K562 (cell line): ENCODE results near the gene GATAD2B. TPM values are rescaled to one million over a fixed set of nuclear protein-coding genes. Genes with fewer than 3 reads are reported as not detected.

Experiments used
- BRD4 ChIP-seq: fragments of 200-600 bp; sonication (generic); IDR thresholded peaks from 2 replicates; pipeline ENCODE4 v1.6.1; 2017; ENCODE audit warnings: inconsistent platforms
- BRF2 ChIP-seq: IDR thresholded peaks from 3 replicates; pipeline ENCODE4 v1.6.1; 2011; ENCODE audit warnings: borderline replicate concordance, mild to moderate bottlenecking; ENCODE audit not compliant: insufficient read length, insufficient read depth
- CBX8 ChIP-seq: fragments of 200-600 bp; sonication (generic); IDR thresholded peaks from 2 replicates; pipeline ENCODE4 v1.6.1; 2012; ENCODE audit warnings: borderline replicate concordance, mixed run types, low read depth, mild to moderate bottlenecking, moderate library complexity, mixed read lengths, low read length, control low read depth, inconsistent platforms; ENCODE audit not compliant: poor library complexity, severe bottlenecking; ENCODE audit errors: extremely low read depth
- CHCHD3 ChIP-seq: fragments of 250-450 bp; sonication (Bioruptor Pico); IDR thresholded peaks from 2 replicates; pipeline ENCODE4 v2.1.2; 2022; ENCODE audit warnings: mild to moderate bottlenecking
- CREM ChIP-seq: IDR thresholded peaks from 2 replicates; pipeline ENCODE4 v1.6.1; 2014; ENCODE audit warnings: antibody characterized with exemption, low read depth
- HEY1 ChIP-seq: fragments of 250-450 bp; sonication (Bioruptor Pico); IDR thresholded peaks from 2 replicates; pipeline ENCODE4 v1.5.0; 2020; ENCODE audit warnings: mild to moderate bottlenecking, moderate library complexity, borderline replicate concordance
- HINFP ChIP-seq: fragments of 450-650 bp; conservative IDR thresholded peaks from 2 replicates; pipeline ENCODE4 v1.6.1; 2016; ENCODE audit warnings: missing genetic modification characterization, low read depth, mild to moderate bottlenecking, control low read depth, missing compliant biosample characterization
- MCM7 ChIP-seq, 2 experiments: fragments of 450-650 bp; IDR thresholded peaks; 2 replicates each; pipeline ENCODE4 v1.6.1; 2016 to 2018
- MYBL2 ChIP-seq, 2 experiments: fragments of 450-650 bp in 1 of 2; sonication (generic) in 1 of 2; formaldehyde crosslinking in 1 of 2; IDR thresholded peaks; 2 replicates each; pipeline versions ENCODE4 v1.6.1 to v1.8.1; 2017 to 2022; ENCODE audit warnings: borderline replicate concordance in 1 of 2, inconsistent platforms in 1 of 2, low read depth in 1 of 2, mild to moderate bottlenecking in 1 of 2, missing genetic modification reagents in 1 of 2, moderate library complexity in 1 of 2
- PCBP1 ChIP-seq: fragments of 200-400 bp; formaldehyde crosslinking; IDR thresholded peaks from 2 replicates; pipeline ENCODE4 v1.6.1; 2018; ENCODE audit warnings: mild to moderate bottlenecking, low read depth, low read length; ENCODE audit not compliant: poor library complexity, severe bottlenecking
- PHF8 ChIP-seq: fragments of 200-600 bp; sonication (generic); IDR thresholded peaks from 2 replicates; pipeline ENCODE4 v1.6.1; 2012; ENCODE audit warnings: mixed run types, mild to moderate bottlenecking, inconsistent platforms, low read length, moderate library complexity, borderline replicate concordance
- POLR3A ChIP-seq: IDR thresholded peaks from 2 replicates; pipeline ENCODE4 v1.6.1; 2011; ENCODE audit warnings: borderline replicate concordance, mild to moderate bottlenecking, moderate library complexity; ENCODE audit not compliant: insufficient read length, insufficient read depth; ENCODE audit errors: extremely low read depth
- PURB ChIP-seq: sonication (generic); formaldehyde crosslinking; IDR thresholded peaks from 2 replicates; pipeline ENCODE4 v1.9.0; 2021; ENCODE audit warnings: low read depth, mild to moderate bottlenecking, missing genetic modification reagents
- RBFOX2 ChIP-seq: fragments of 200-400 bp; formaldehyde crosslinking; IDR thresholded peaks from 2 replicates; pipeline ENCODE4 v1.6.1; 2017; ENCODE audit warnings: low read depth, mild to moderate bottlenecking, low read length, moderate library complexity
- ZFP36 ChIP-seq: fragments of 150-350 bp; IDR thresholded peaks from 2 replicates; pipeline ENCODE4 v1.6.1; 2018; ENCODE audit warnings: low read length, low read depth; ENCODE audit not compliant: partially characterized antibody
- ZNF217 ChIP-seq: sonication (generic); formaldehyde crosslinking; IDR thresholded peaks from 2 replicates; pipeline ENCODE4 v1.8.0; 2022; ENCODE audit warnings: mild to moderate bottlenecking, missing genetic modification reagents
- ZNF274 ChIP-seq: IDR thresholded peaks from 2 replicates; pipeline ENCODE4 v1.6.1; 2011; ENCODE audit warnings: low read depth, mild to moderate bottlenecking, low read length, moderate library complexity, borderline replicate concordance
- ZNF592 ChIP-seq: fragments of 450-650 bp; IDR thresholded peaks from 2 replicates; pipeline ENCODE4 v1.6.1; 2017; ENCODE audit warnings: antibody characterized with exemption, mild to moderate bottlenecking
- polyA plus RNA-seq, 8 experiments: library from polyadenylated mRNA; depleted of rRNA in 4 of 8; stranded (reverse) in 5 of 8; unstranded in 3 of 8; fragments of >200 nt; fragmentation: Nextera tagmentation in 2 of 8; fragmentation: Illumina TruSeq in 1 of 8; extraction: Ambion mirVana in 2 of 8; extraction: Trizol in 1 of 8; gene quantifications; 2 replicates each; pipeline versions ENCODE4 v1.2.1 to v1.2.3, GENCODE V29; 2011 to 2014; ENCODE audit warnings: inconsistent platforms in 1 of 8, missing spikeins in 1 of 8
- total RNA-seq, 7 experiments: library from RNA; depleted of rRNA in 6 of 7; stranded (reverse); fragments of >200 nt in 6 of 7; fragmentation: Illumina TruSeq in 2 of 7; extraction: Trizol in 2 of 7; gene quantifications; 2 replicates each; pipeline versions ENCODE4 v1.2.1 to v1.2.3, GENCODE V29; 2011 to 2021; ENCODE audit warnings: low replicate concordance in 1 of 7

Gene GATAD2B
- total and polyA plus RNA-seq, 9 of the 15 experiments (the other 6 are each of a cell fraction or from before 2014, with no cell fraction given), result 1.5 to 40.2 (median 4.9) TPM

GRCh38 chr1:153919876-153920852 is 2.6 kb downstream of the GATAD2B start (continued):
- TF ChIP-seq ZNF592 (peak; percentile 47; the same call in 1 of the 2 replicates), MCM7 (IDR thresholded peaks at IDR 0.05) (no peak), CREM (peak; percentile 51; the same call in 1 of the 2 replicates), HINFP (tag) (no peak), CHCHD3 (CRISPR knock-in tag) (no peak), HEY1 (CRISPR knock-in tag) (no peak), RBFOX2 (no peak), PHF8 (no peak), CBX8 (no peak), BRD4 (no peak), BRF2 (no peak), ZNF217 (CRISPR knock-in tag) (no peak), PURB (CRISPR knock-in tag) (no peak), PCBP1 (no peak), ZNF274 (no peak), ZFP36 (no peak), MYBL2 (IDR thresholded peaks at IDR 0.05; ENCODE audit: low read depth) (no peak), MYBL2 (CRISPR knock-in tag; IDR thresholded peaks at IDR 0.05; ENCODE audit: borderline replicate concordance) (no peak), POLR3A (no peak)
